Lung (tissue), 12 donors: ENCODE measurements around the gene EXOC2. TPM values are rescaled to one million over a fixed set of nuclear protein-coding genes. Genes with fewer than 3 reads are reported as not detected.

Experiments used
- ATAC-seq: fragments of 200-7000 bp; cut with Tn5 transposase; one replicate; pipeline ENCODE4 v1.9.1; 2020; ENCODE audit warnings: moderate number of reproducible peaks; ENCODE audit not compliant: insufficient read depth, low FRiP score
- DNase-seq, 3 donors: peaks; one replicate each; pipeline ENCODE4 v3.0.0-alpha.2; 2013 to 2017
- H3K27ac ChIP-seq, 2 donors: one replicate each; pipeline ENCODE4 v1.5.1; 2013; ENCODE audit warnings: mild to moderate bottlenecking in 2 of 2, moderate library complexity in 2 of 2, control low read depth in 1 of 2, inconsistent platforms in 1 of 2, low read depth in 1 of 2, low read length in 1 of 2
- H3K27me3 ChIP-seq, 3 donors: one replicate each; pipeline ENCODE4 v1.5.1; 2013; ENCODE audit warnings: low read length in 2 of 3; ENCODE audit not compliant: control insufficient read depth in 3 of 3, insufficient read depth in 3 of 3
- H3K36me3 ChIP-seq, 4 donors: one replicate each; pipeline ENCODE4 v1.5.1; 2013; ENCODE audit warnings: low read length in 4 of 4, mild to moderate bottlenecking in 1 of 4, moderate library complexity in 1 of 4; ENCODE audit not compliant: control insufficient read depth in 4 of 4, insufficient read depth in 4 of 4
- H3K4me1 ChIP-seq, 5 donors: one replicate each; pipeline ENCODE4 v1.5.1; 2013; ENCODE audit warnings: low read length in 5 of 5, mild to moderate bottlenecking in 2 of 5, moderate library complexity in 1 of 5; ENCODE audit not compliant: control insufficient read depth in 5 of 5, insufficient read depth in 5 of 5
- H3K4me3 ChIP-seq: one replicate; pipeline ENCODE4 v1.5.1; 2013; ENCODE audit warnings: mild to moderate bottlenecking, control low read depth, moderate library complexity
- H3K9ac ChIP-seq, 2 donors: one replicate each; pipeline ENCODE4 v1.5.1; 2013; ENCODE audit warnings: low read length in 2 of 2, control low read depth in 1 of 2; ENCODE audit not compliant: insufficient read depth in 1 of 2
- H3K9me3 ChIP-seq, 4 donors: one replicate each; pipeline ENCODE4 v1.5.1; 2013; ENCODE audit warnings: low read length in 3 of 4, mild to moderate bottlenecking in 1 of 4, moderate library complexity in 1 of 4; ENCODE audit not compliant: control insufficient read depth in 4 of 4, insufficient read depth in 3 of 4
- WGBS, 2 donors: extraction: QIAGEN DNeasy Blood & Tissue Kit; methylation state at CpG; one replicate each; pipeline ENCODE4 v1.1.7; 2013; 5-methylcytosine and 5-hydroxymethylcytosine counted together
- polyA plus RNA-seq, 2 donors: library from polyadenylated mRNA; stranded (reverse); fragments of 200-250 nt; gene quantifications; one replicate each; pipeline ENCODE4 v1.2.1, GENCODE V29; 2013
- total RNA-seq, 2 donors: library from RNA; depleted of rRNA in 1 of 2; stranded (reverse); fragments of >200 nt in 1 of 2; gene quantifications; one replicate each; pipeline ENCODE4 v1.2.1, GENCODE V29; 2014 to 2021
- TF ChIP-seq, protein P1 (sequence below): IDR thresholded peaks from 2 replicates; pipeline ENCODE4 v1.5.1; 2012; ENCODE audit warnings: mild to moderate bottlenecking; ENCODE audit errors: control extremely low read depth, extremely low read depth
- donor health status: control.
- donor health status: control.
- donor health status: Bipolar disorder and iron deficiency.
- donor health status: healthy.
- donor health status: DM: yes; HTN: yes; CAD: no.

The EXOC2 gene
- total and polyA plus RNA-seq, 4 donors = 6.3 to 33.0 (median 12.8) TPM

DNA sequence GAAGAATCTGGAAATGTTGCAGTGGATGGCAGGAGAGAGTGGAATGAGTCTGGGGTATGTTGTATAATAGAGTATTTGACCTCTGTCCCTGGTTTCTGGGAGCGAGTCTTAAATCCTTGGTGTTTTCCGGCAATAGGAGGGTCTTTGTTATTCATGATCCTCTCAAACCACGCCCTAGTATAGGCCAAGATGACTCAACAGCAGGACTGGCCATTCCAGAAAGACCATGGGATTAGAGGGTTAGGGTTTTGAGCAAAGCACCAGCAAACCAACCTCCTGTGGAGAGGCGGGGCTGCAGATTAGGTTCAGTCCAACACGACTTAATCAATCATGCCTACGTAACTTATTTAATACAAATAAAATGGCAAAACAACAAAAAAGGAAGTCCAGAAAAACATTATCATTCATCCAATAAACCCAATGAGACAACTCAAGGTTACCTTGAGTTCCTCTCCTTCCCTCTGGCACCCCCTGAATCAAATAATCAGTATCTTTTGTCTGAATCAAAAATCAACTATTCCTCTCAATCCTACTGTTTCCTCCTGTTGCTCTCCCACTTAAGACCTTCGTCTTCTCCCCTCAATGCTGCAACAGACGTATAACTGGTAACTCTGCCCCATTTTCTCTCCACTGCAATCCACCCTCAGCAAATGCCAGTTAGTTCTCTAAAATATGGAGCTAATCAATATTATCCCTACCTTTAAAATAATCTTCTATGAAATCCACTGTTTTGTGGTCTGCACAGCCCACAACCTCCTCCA is 51.5 kb downstream of the EXOC2 start:
- no peak for ATAC-seq
- H3K4me3 ChIP-seq = no peak overlapping the region

DNA sequence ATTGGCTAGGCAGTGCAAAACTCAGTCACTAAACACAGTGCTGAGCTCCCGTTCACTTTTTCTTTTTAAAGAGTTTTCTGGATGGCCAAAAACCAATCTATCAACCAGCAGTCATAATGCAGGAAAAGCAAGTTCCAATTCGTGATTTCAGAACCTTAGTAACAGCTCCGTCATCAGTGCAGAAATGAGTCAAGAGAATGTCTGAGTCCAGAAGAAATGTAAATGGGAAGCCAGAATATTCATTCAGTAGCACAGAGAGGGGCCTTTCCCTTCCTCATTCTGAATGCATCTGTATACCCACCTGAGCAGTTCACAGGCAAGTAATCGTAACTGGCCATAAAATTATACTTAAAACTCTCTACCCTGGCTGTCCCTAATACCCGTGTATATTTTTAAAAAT is 56.5 kb downstream of the EXOC2 start:
- ATAC-seq = no peak
- 71 to 75% methylated on average over 5 of the region's 5 CpGs for WGBS, 2 donors
- peaks cover 0 to under 1% (median 0%) of the 10 kb centered on the region in 4 donors for H3K9me3 ChIP-seq
- no peak overlapping the region for H3K9ac ChIP-seq
- no peaks in the 10 kb centered on the region for H3K27me3 ChIP-seq
- no peak overlapping the region for H3K27ac ChIP-seq
- peaks cover 0 to 6% (median 2%) of the 10 kb centered on the region in 4 donors for H3K36me3 ChIP-seq
- H3K4me1 ChIP-seq = no peaks in the 10 kb centered on the region
- DNase-seq = no peak
- H3K4me3 ChIP-seq = no peak overlapping the region
- TF ChIP-seq, protein P1, sequence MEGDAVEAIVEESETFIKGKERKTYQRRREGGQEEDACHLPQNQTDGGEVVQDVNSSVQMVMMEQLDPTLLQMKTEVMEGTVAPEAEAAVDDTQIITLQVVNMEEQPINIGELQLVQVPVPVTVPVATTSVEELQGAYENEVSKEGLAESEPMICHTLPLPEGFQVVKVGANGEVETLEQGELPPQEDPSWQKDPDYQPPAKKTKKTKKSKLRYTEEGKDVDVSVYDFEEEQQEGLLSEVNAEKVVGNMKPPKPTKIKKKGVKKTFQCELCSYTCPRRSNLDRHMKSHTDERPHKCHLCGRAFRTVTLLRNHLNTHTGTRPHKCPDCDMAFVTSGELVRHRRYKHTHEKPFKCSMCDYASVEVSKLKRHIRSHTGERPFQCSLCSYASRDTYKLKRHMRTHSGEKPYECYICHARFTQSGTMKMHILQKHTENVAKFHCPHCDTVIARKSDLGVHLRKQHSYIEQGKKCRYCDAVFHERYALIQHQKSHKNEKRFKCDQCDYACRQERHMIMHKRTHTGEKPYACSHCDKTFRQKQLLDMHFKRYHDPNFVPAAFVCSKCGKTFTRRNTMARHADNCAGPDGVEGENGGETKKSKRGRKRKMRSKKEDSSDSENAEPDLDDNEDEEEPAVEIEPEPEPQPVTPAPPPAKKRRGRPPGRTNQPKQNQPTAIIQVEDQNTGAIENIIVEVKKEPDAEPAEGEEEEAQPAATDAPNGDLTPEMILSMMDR = no peak

More for the DNA sequence above, 51.5 kb downstream of the EXOC2 start:
- Histone ChIP-seq H3K36me3 (peaks cover 0 to 1% (median 0%) of the 10 kb centered on the region in 4 donors), H3K4me1 (no peaks in the 10 kb centered on the region), H3K9ac (no peak overlapping the region), H3K27ac (no peak overlapping the region), H3K9me3 (peaks cover 0 to 3% (median 0%) of the 10 kb centered on the region in 4 donors), H3K27me3 (no peaks in the 10 kb centered on the region)
- TF ChIP-seq, protein P1 = no peak
- no peak for DNase-seq
- 98 to 99% methylated on average over 8 of the region's 8 CpGs for WGBS, 2 donors

- Histone ChIP-seq H3K4me1 (no peaks in the 10 kb centered on the region), H3K9ac (no peak overlapping the region), H3K36me3 (peaks cover 0 to 7% (median 3%) of the 10 kb centered on the region in 4 donors), H3K4me3 (no peak overlapping the region), H3K27ac (no peak overlapping the region), H3K27me3 (no peaks in the 10 kb centered on the region), H3K9me3 (peaks cover 0 to 2% (median 0%) of the 10 kb centered on the region in 4 donors)
- WGBS, 2 donors = 91 to 94% methylated on average over 5 of the region's 5 CpGs
- TF ChIP-seq, protein P1 = no peak
- DNase-seq = no peak
- no peak for ATAC-seq
Observed at GRCh38 chr6:635233-635632, 57.7 kb downstream of the EXOC2 start.
